IgD-negative memory B cell (primary cell): ENCODE data around the gene TTC5. TPM values are rescaled to one million over a fixed set of nuclear protein-coding genes. Genes with fewer than 3 reads are reported as not detected.
"Not testable (repeated sequence)": the region's sequence is repeated elsewhere in the genome, so short reads cannot be mapped to it uniquely, and the experiment has no call there.

Experiments
- H3K27ac Mint-ChIP-seq, 3 donors: one replicate each; pipeline ENCODE4 v1.8.0; 2020 to 2022; ENCODE audit warnings: mild to moderate bottlenecking in 3 of 3, mixed read lengths in 3 of 3, moderate library complexity in 1 of 3
- H3K27me3 Mint-ChIP-seq: one replicate; pipeline ENCODE4 v1.8.0; 2021; ENCODE audit warnings: mixed read lengths
- H3K36me3 Mint-ChIP-seq: one replicate; pipeline ENCODE4 v1.8.0; 2020; ENCODE audit warnings: mild to moderate bottlenecking, mixed read lengths
- H3K4me1 Mint-ChIP-seq, 3 donors: one replicate each; pipeline ENCODE4 v1.8.0; 2020 to 2022; ENCODE audit warnings: mixed read lengths in 3 of 3, mild to moderate bottlenecking in 1 of 3
- H3K4me3 Mint-ChIP-seq, 4 donors: one replicate each; pipeline ENCODE4 v1.8.0; 2020 to 2022; ENCODE audit warnings: mild to moderate bottlenecking in 4 of 4, mixed read lengths in 4 of 4, moderate library complexity in 3 of 4
- H3K9me3 Mint-ChIP-seq, 3 donors: one replicate each; pipeline ENCODE4 v1.8.0; 2020 to 2021; ENCODE audit warnings: mixed read lengths in 3 of 3, mild to moderate bottlenecking in 1 of 3
- polyA plus RNA-seq: library from polyadenylated mRNA; unstranded; fragments of 300-500 nt; fragmentation: Illumina TruSeq; gene quantifications from one replicate; pipeline ENCODE4 v1.2.3, GENCODE V29; 2021

The TTC5 gene
- polyA plus RNA-seq, 1 donor from 2014 or later: 24.1 TPM

- Mint-ChIP-seq H3K36me3 (peaks cover 16% of the 10 kb centered on the region), H3K27ac (peak overlapping the region in 1 of 3 donors; percentile 19)
- not testable (repeated sequence) for H3K27me3 Mint-ChIP-seq, H3K4me1 Mint-ChIP-seq, H3K9me3 Mint-ChIP-seq, H3K4me3 Mint-ChIP-seq
Observed at GRCh38 chr14:20264361-20264760, 41.4 kb downstream of the TTC5 start.

GRCh38 chr14:20262642-20263128 is 43.1 kb downstream of the TTC5 start:
- H3K4me1 Mint-ChIP-seq: peaks cover 0 to 7% (median 2%) of the 10 kb centered on the region in 3 donors
- peaks cover 13% of the 10 kb centered on the region for H3K36me3 Mint-ChIP-seq
- H3K27ac Mint-ChIP-seq: no peak overlapping the region
- no peaks in the 10 kb centered on the region for H3K9me3 Mint-ChIP-seq
- H3K4me3 Mint-ChIP-seq: no peak overlapping the region
- H3K27me3 Mint-ChIP-seq: no peaks in the 10 kb centered on the region

- Mint-ChIP-seq H3K4me3 (no peak overlapping the region), H3K4me1 (no peaks in the 10 kb centered on the region), H3K9me3 (peaks cover 6 to 8% (median 7%) of the 10 kb centered on the region in 3 donors), H3K27me3 (no peaks in the 10 kb centered on the region), H3K27ac (no peak overlapping the region), H3K36me3 (peaks cover 2% of the 10 kb centered on the region)
Observed at GRCh38 chr14:20247646-20248246, 58.0 kb downstream of the TTC5 start.

Other genes starting within 250 kb of the TTC5 start
- gene OR4L1, start 245.9 kb downstream of the TTC5 start, polyA plus RNA-seq: not detected
- gene OR4K17, start 195.2 kb downstream of the TTC5 start, polyA plus RNA-seq: not detected
- not detected for gene OR4N5, start 167.1 kb downstream of the TTC5 start, polyA plus RNA-seq
- not detected for gene OR11G2, start 115.1 kb downstream of the TTC5 start, polyA plus RNA-seq
- not detected for gene OR11H6, start 82.2 kb downstream of the TTC5 start, polyA plus RNA-seq
- not detected for gene OR11H7, start 77.0 kb downstream of the TTC5 start, polyA plus RNA-seq
- not detected for gene OR11H4, start 66.7 kb downstream of the TTC5 start, polyA plus RNA-seq
- gene CCNB1IP1, start 27.3 kb upstream of the TTC5 start, polyA plus RNA-seq: 17.6 TPM
- gene PARP2, start 37.7 kb upstream of the TTC5 start, polyA plus RNA-seq: 10.1 TPM
- 17.8 TPM for gene TEP1, start 107.5 kb upstream of the TTC5 start, polyA plus RNA-seq
- 0.10 TPM for gene KLHL33, start 130.2 kb upstream of the TTC5 start, polyA plus RNA-seq
- gene OSGEP, start 148.9 kb upstream of the TTC5 start, polyA plus RNA-seq: 50.8 TPM
- gene APEX1, start 149.3 kb upstream of the TTC5 start, polyA plus RNA-seq: 143 TPM
- 63.7 TPM for gene PIP4P1, start 155.5 kb upstream of the TTC5 start, polyA plus RNA-seq
- 37.6 TPM for gene PNP, start 163.5 kb upstream of the TTC5 start, polyA plus RNA-seq
- gene RNASE10, start 199.6 kb upstream of the TTC5 start, polyA plus RNA-seq: 0.19 TPM